ENCODE data around the gene AGBL4. TPM values are rescaled to one million over a fixed set of nuclear protein-coding genes. Genes with fewer than 3 reads are reported as not detected.

The AGBL4 gene
- polyA plus RNA-seq, 1 donor (not counting 4 experiments of a cell fraction or from before 2014, with no cell fraction given), result not detected

- no peaks in the 10 kb centered on the region for H3K36me3 ChIP-seq (ENCODE audit: control insufficient read depth in 2 of 2, extremely low read depth in 1 of 2, insufficient read depth in 2 of 2, low read length in 2 of 2)
- H3K4me1 ChIP-seq (ENCODE audit: control insufficient read depth, extremely low read depth, insufficient read depth, low read length), result no peaks in the 10 kb centered on the region
- H3K9me3 ChIP-seq (ENCODE audit: control insufficient read depth, low read depth, low read length), result no peaks in the 10 kb centered on the region
- dilution Hi-C loops (cut with MboI; ENCODE audit: extremely low pct_ligation_motif_present, low sequenced_read_pairs), result no loop called here
- no peak for TF ChIP-seq CTCF (optimal IDR thresholded peaks at IDR 0.05 in 1 of 3, IDR thresholded peaks at IDR 0.05 in 1 of 3, conservative IDR thresholded peaks at IDR 0.05 in 1 of 3; ENCODE audit: extremely low read depth in 1 of 3, insufficient read depth in 2 of 3, low read length in 3 of 3)
- no peak for TF ChIP-seq EZH2 (IDR thresholded peaks at IDR 0.05; ENCODE audit: low read length)
- FAIRE-seq (no peak), DNase-seq (ENCODE audit: low read depth, low spot score) (no peak)
- H3K79me2 ChIP-seq (ENCODE audit: control insufficient read depth, insufficient read depth, low read length), result no peaks in the 10 kb centered on the region
- H3K4me2 ChIP-seq (ENCODE audit: control insufficient read depth, extremely low read depth, insufficient read depth, low read depth, low read length), result no peak overlapping the region
- no peaks in the 10 kb centered on the region for H3K27me3 ChIP-seq (ENCODE audit: control insufficient read depth, extremely low read depth, insufficient read depth, low read length)
- no peak overlapping the region for H3K9ac ChIP-seq (ENCODE audit: control insufficient read depth, extremely low read depth, insufficient read depth, low read length)
- H3K9me1 ChIP-seq (ENCODE audit: control insufficient read depth, extremely low read depth, insufficient read depth, low read length), result no peaks in the 10 kb centered on the region
- no peak overlapping the region for H3K4me3 ChIP-seq (ENCODE audit: control insufficient read depth in 2 of 3, extremely low read depth in 1 of 3, insufficient read depth in 2 of 3, low read depth in 1 of 3, low read length in 3 of 3)
- no peak overlapping the region for H2AFZ ChIP-seq (ENCODE audit: control insufficient read depth, low read length)
- no peak overlapping the region for H3K27ac ChIP-seq (ENCODE audit: control insufficient read depth, insufficient read depth, low read length)
- no peaks in the 10 kb centered on the region for H4K20me1 ChIP-seq (ENCODE audit: control insufficient read depth, extremely low read depth, insufficient read depth, low read length)
Measured at GRCh38 chr1:49435291-49435690, 588.5 kb downstream of the AGBL4 start.

GRCh38 chr1:49424782-49425181, 599.0 kb downstream of the AGBL4 start:
- Histone ChIP-seq H3K4me3 (ENCODE audit: control insufficient read depth in 2 of 3, extremely low read depth in 1 of 3, insufficient read depth in 2 of 3, low read depth in 1 of 3, low read length in 3 of 3) (no peak overlapping the region), H3K4me2 (ENCODE audit: control insufficient read depth, extremely low read depth, insufficient read depth, low read depth, low read length) (no peak overlapping the region), H3K9me1 (ENCODE audit: control insufficient read depth, extremely low read depth, insufficient read depth, low read length) (no peaks in the 10 kb centered on the region), H3K9me3 (ENCODE audit: control insufficient read depth, low read depth, low read length) (no peaks in the 10 kb centered on the region), H3K79me2 (ENCODE audit: control insufficient read depth, insufficient read depth, low read length) (no peaks in the 10 kb centered on the region), H3K27me3 (ENCODE audit: control insufficient read depth, extremely low read depth, insufficient read depth, low read length) (no peaks in the 10 kb centered on the region), H3K9ac (ENCODE audit: control insufficient read depth, extremely low read depth, insufficient read depth, low read length) (no peak overlapping the region), H4K20me1 (ENCODE audit: control insufficient read depth, extremely low read depth, insufficient read depth, low read length) (no peaks in the 10 kb centered on the region), H3K4me1 (ENCODE audit: control insufficient read depth, extremely low read depth, insufficient read depth, low read length) (no peaks in the 10 kb centered on the region), H3K27ac (ENCODE audit: control insufficient read depth, insufficient read depth, low read length) (no peak overlapping the region), H3K36me3 (ENCODE audit: control insufficient read depth in 2 of 2, extremely low read depth in 1 of 2, insufficient read depth in 2 of 2, low read length in 2 of 2) (no peaks in the 10 kb centered on the region), H2AFZ (ENCODE audit: control insufficient read depth, low read length) (no peak overlapping the region)
- TF ChIP-seq CTCF (optimal IDR thresholded peaks at IDR 0.05 in 1 of 3, IDR thresholded peaks at IDR 0.05 in 1 of 3, conservative IDR thresholded peaks at IDR 0.05 in 1 of 3; ENCODE audit: extremely low read depth in 1 of 3, insufficient read depth in 2 of 3, low read length in 3 of 3), result no peak
- TF ChIP-seq EZH2 (IDR thresholded peaks at IDR 0.05; ENCODE audit: low read length), result no peak
- no peak for DNase-seq (ENCODE audit: low read depth, low spot score)
- dilution Hi-C loops (cut with MboI; ENCODE audit: extremely low pct_ligation_motif_present, low sequenced_read_pairs), result no loop called here
- FAIRE-seq, result no peak

All from keratinocyte (primary cell).